ENCODE data around the gene NINJ1. TPM values are rescaled to one million over a fixed set of nuclear protein-coding genes. Genes with fewer than 3 reads are reported as not detected.

Gene NINJ1
- total and polyA plus RNA-seq, 2 of the 8 experiments (the other 6 are each of a cell fraction or from before 2014, with no cell fraction given), result 28.2 to 65.6 TPM

DNA sequence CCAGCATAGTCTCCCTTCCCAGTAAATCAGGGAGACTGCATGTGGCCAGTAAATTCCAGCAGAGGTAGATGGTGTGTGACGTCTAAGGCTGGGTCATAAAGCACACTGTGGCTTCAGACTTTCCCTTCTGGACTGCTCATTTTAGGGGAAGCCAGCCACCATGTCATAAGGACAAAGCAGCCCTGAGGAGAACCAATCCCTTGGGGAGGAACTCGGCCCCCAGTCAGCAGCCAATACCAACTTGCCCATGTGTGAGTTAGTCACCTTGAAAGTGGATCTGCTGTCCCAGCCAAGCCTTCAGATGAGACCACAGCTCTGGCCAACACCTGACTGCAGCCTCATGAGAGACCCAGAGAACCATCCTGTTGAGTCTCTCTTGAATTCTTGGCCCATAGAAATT is 14.7 kb upstream of the NINJ1 start:
- no peak overlapping the region for H2BK5ac ChIP-seq (ENCODE audit: low read depth, low read length)
- no peak overlapping the region for H3K18ac ChIP-seq (ENCODE audit: extremely low read depth, low read length)
- no peak overlapping the region for H3K23ac ChIP-seq (ENCODE audit: insufficient read length)
- H3K56ac ChIP-seq (replicated peaks; ENCODE audit: insufficient read length, low read depth, low read length), result no peak overlapping the region
- CTCF ChIA-PET (ENCODE audit: partially characterized antibody), result no interaction called here
- no peak overlapping the region for H4K5ac ChIP-seq (ENCODE audit: insufficient read length, low read depth, low read length)
- H3K79me2 ChIP-seq (ENCODE audit: control insufficient read depth in 1 of 2, insufficient read depth in 2 of 2, low read length in 2 of 2), result no peaks in the 10 kb centered on the region
- H4K20me1 ChIP-seq (replicated peaks in 1 of 2; ENCODE audit: control insufficient read depth in 1 of 2, insufficient read depth in 2 of 2, low read length in 2 of 2), result no peaks in the 10 kb centered on the region
- H3K14ac ChIP-seq (ENCODE audit: insufficient read length), result no peak overlapping the region
- no peaks in the 10 kb centered on the region; a peak in 1 of 8 replicates for H3K36me3 ChIP-seq (ENCODE audit: control insufficient read depth in 2 of 4, insufficient read depth in 4 of 4, low read length in 3 of 4)
- no peak overlapping the region for H3K4me3 ChIP-seq (ENCODE audit: extremely low read depth in 1 of 4, insufficient read depth in 2 of 4, low read depth in 3 of 4, low read length in 4 of 4)
- no peak overlapping the region for H2BK120ac ChIP-seq (replicated peaks; ENCODE audit: low read depth, low read length)
- no peak overlapping the region for H3K4me2 ChIP-seq (ENCODE audit: insufficient read depth in 1 of 2, low read depth in 2 of 2, low read length in 2 of 2)
- H2BK12ac ChIP-seq (ENCODE audit: low read depth, low read length), result no peak overlapping the region
- WGBS, 2 experiments (ENCODE audit: extremely low coverage in 1 of 2, insufficient coverage in 1 of 2, insufficient read length in 1 of 2, insufficient replicate concordance in 2 of 2, low coverage in 1 of 2, low lambda C conversion rate in 2 of 2, missing lambda C conversion rate in 1 of 2), result 96% methylated on average over 2 of the region's 2 CpGs; no CpG with 5 or more reads in 1 of the 2 experiments
- no peak for FAIRE-seq
- TF ChIP-seq CTBP2 (IDR thresholded peaks at IDR 0.05; ENCODE audit: borderline replicate concordance, insufficient read depth, insufficient read length, low read length), result no peak
- no peak for TF ChIP-seq TAF7 (optimal IDR thresholded peaks at IDR 0.05; ENCODE audit: borderline replicate concordance, low read depth, low read length)
- TF ChIP-seq, protein P1, sequence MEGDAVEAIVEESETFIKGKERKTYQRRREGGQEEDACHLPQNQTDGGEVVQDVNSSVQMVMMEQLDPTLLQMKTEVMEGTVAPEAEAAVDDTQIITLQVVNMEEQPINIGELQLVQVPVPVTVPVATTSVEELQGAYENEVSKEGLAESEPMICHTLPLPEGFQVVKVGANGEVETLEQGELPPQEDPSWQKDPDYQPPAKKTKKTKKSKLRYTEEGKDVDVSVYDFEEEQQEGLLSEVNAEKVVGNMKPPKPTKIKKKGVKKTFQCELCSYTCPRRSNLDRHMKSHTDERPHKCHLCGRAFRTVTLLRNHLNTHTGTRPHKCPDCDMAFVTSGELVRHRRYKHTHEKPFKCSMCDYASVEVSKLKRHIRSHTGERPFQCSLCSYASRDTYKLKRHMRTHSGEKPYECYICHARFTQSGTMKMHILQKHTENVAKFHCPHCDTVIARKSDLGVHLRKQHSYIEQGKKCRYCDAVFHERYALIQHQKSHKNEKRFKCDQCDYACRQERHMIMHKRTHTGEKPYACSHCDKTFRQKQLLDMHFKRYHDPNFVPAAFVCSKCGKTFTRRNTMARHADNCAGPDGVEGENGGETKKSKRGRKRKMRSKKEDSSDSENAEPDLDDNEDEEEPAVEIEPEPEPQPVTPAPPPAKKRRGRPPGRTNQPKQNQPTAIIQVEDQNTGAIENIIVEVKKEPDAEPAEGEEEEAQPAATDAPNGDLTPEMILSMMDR (IDR thresholded peaks at IDR 0.05; ENCODE audit: control extremely low read depth in 1 of 3, insufficient read depth in 1 of 3, low read depth in 1 of 3, low read length in 3 of 3), result no peak
- no peaks in the 10 kb centered on the region; a peak in 1 of 4 replicates for H3K9me3 ChIP-seq (ENCODE audit: insufficient read depth in 2 of 2, low read depth in 1 of 2, low read length in 1 of 2)
- no peak overlapping the region for H2BK15ac ChIP-seq (ENCODE audit: low read length)
- no peak overlapping the region for H2AFZ ChIP-seq (ENCODE audit: low read length)
- no peak for DNase-seq (ENCODE audit: low read depth in 1 of 2, low spot score in 2 of 2)
- H2BK20ac ChIP-seq (ENCODE audit: low read length), result no peak overlapping the region
- no peaks in the 10 kb centered on the region for H3K79me1 ChIP-seq (ENCODE audit: low read depth, low read length)
- H3K23me2 ChIP-seq (ENCODE audit: low read depth, low read length), result no peaks in the 10 kb centered on the region
- no peak overlapping the region for H2AK5ac ChIP-seq (ENCODE audit: low read depth, low read length)
- H4K8ac ChIP-seq (ENCODE audit: extremely low read depth, insufficient read depth, low read length), result no peak overlapping the region; the same call in 1 of the 2 replicates
- POLR2A ChIA-PET (ENCODE audit: partially characterized antibody), result no interaction called here
- H3K27ac ChIP-seq (ENCODE audit: low read depth, low read length), result no peak overlapping the region
- no peak overlapping the region for H3K4ac ChIP-seq (replicated peaks; ENCODE audit: insufficient read length, low read depth, low read length)
- H3K9ac ChIP-seq (replicated peaks in 1 of 4; ENCODE audit: extremely low read depth in 1 of 4, low read depth in 3 of 4, low read length in 3 of 4), result no peak overlapping the region
- no peak overlapping the region for H4K91ac ChIP-seq (replicated peaks; ENCODE audit: insufficient read length, low read length)
- H3K27me3 ChIP-seq (replicated peaks in 1 of 4; ENCODE audit: control insufficient read depth in 3 of 4, extremely low read depth in 1 of 4, insufficient read depth in 3 of 4, low read length in 3 of 4), result no peaks in the 10 kb centered on the region
- peaks cover 0 to 8% (median 3%) of the 10 kb centered on the region in 4 experiments; a peak in 2 of 7 replicates for H3K4me1 ChIP-seq (replicated peaks in 1 of 4; ENCODE audit: control insufficient read depth in 3 of 4, insufficient read depth in 4 of 4, low read length in 3 of 4)

Data from H1 (cell line).